Stimulated activated naive B cell treated with anti-CD40 and anti-IgM and Interleukin-4, amounts not matched to agents 10 μg/mL and 1 μg/mL and 100 μg/mL, for 72 hours (primary cell): ENCODE data around the gene CHID1.

Experiments
- ATAC-seq, 2 donors: fragments of 150-1000 bp; cut with Tn5 transposase; replicated peaks; 2 replicates each; pipeline ENCODE4 v1.10.0; 2021; ENCODE audit warnings: moderate library complexity in 1 of 2
- DNase-seq: peaks from one replicate; pipeline ENCODE4 v3.0.0; 2021
- H3K27ac Mint-ChIP-seq: one replicate; pipeline ENCODE4 v1.8.0; 2022; ENCODE audit warnings: mild to moderate bottlenecking, mixed read lengths
- H3K27me3 Mint-ChIP-seq, 2 donors: one replicate each; pipeline ENCODE4 v1.8.0; 2022; ENCODE audit warnings: mixed read lengths in 2 of 2
- H3K36me3 Mint-ChIP-seq, 2 donors: one replicate each; pipeline ENCODE4 v1.8.0; 2022; ENCODE audit warnings: mixed read lengths in 2 of 2, mild to moderate bottlenecking in 1 of 2
- H3K4me1 Mint-ChIP-seq, 2 donors: one replicate each; pipeline ENCODE4 v1.8.0; 2022; ENCODE audit warnings: mixed read lengths in 2 of 2, mild to moderate bottlenecking in 1 of 2
- H3K4me3 Mint-ChIP-seq, 2 donors: one replicate each; pipeline ENCODE4 v1.8.0; 2022; ENCODE audit warnings: mild to moderate bottlenecking in 2 of 2, mixed read lengths in 2 of 2, moderate library complexity in 1 of 2
- H3K9me3 Mint-ChIP-seq, 2 donors: one replicate each; pipeline ENCODE4 v1.8.0; 2022; ENCODE audit warnings: mixed read lengths in 2 of 2, mild to moderate bottlenecking in 1 of 2

Gene CHID1

DNA sequence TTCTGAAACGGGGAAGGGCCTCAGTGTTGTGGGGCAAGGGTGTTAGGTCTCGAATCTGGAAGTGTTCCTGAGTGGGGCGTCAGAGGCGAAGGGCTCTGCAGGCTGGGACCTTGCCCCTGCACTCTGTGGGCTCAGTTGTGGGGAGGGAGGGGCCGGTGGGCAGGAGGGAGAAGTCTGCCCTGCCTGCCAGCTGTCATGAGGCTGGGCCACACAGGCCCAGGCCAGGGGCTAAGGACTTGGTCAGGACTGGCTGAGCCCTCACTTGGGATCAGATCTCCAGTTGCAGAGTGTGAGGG lies 82.8 kb downstream of the CHID1 start, which contains the start of gene CRACR2B:
Gene CRACR2B, plus strand, starts transcription at position 23 of the 296 bp plus-strand sequence. CDS start 689 bp downstream, outside the sequence.
- H3K36me3 Mint-ChIP-seq: peaks cover 9 to 15% of the 10 kb centered on the region in 2 donors
- no peak for ATAC-seq
- peaks cover 29 to 49% of the 10 kb centered on the region in 2 donors for H3K4me1 Mint-ChIP-seq
- peak within 1 kb of the TSS; percentile 73 to 80 for H3K4me3 Mint-ChIP-seq
- peaks cover 38 to 50% of the 10 kb centered on the region in 2 donors for H3K27me3 Mint-ChIP-seq
- H3K27ac Mint-ChIP-seq: peak within 1 kb of the TSS; percentile 75
- no peak for DNase-seq
- no peaks in the 10 kb centered on the region for H3K9me3 Mint-ChIP-seq

DNA sequence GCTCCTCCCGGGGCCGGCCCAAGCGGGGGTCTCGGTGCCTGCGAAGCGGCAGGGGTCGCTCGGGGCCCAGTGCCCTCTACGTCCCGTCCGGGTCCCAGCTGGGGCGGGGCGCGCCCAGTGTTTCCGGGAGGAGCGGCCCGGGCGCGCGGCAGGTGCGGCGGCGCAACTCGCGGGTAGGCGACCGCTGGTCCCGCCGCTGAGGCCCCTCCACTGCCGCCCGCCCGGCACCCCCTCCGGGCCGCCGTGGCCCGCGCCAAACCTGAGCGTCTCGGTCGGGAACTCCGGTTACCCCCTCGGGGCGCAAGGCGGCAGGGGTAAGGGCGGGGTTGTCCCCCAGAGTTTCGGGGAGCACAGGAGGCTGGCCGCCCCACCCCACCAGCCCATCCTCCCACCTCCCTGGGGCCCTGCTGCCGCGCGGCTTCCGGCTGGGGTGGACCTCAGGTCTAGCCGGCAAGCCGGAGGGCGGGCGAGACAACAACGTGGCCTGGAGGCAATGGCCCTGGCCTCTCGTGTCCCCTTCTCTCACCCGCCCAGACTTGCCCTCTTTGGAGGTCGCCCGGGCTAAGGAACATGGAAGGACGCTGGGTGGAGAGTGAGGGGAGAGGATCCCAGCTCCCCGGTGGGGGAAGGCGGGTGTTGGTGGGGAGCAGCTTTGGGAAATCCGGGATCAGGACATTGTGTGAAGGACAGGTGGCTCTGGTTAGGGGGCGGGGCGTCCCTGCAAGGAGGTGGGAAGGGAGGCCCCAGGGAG lies 83.3 kb downstream of the CHID1 start:
- Mint-ChIP-seq H3K36me3 (peaks cover 9 to 18% of the 10 kb centered on the region in 2 donors), H3K27me3 (peaks cover 38 to 48% of the 10 kb centered on the region in 2 donors), H3K4me3 (peak overlapping the region; percentile 73 to 80), H3K9me3 (no peaks in the 10 kb centered on the region), H3K27ac (peak overlapping the region; percentile 75), H3K4me1 (peaks cover 28 to 50% of the 10 kb centered on the region in 2 donors)
- no peak for DNase-seq
- peak; percentile 31 to 38 for ATAC-seq

GRCh38 chr11:826836-827145 lies 83.8 kb downstream of the CHID1 start:
- H3K27me3 Mint-ChIP-seq: peaks cover 37 to 42% of the 10 kb centered on the region in 2 donors
- peaks cover 9 to 20% of the 10 kb centered on the region in 2 donors for H3K36me3 Mint-ChIP-seq
- H3K27ac Mint-ChIP-seq: no peak overlapping the region
- ATAC-seq: peak; percentile 21 to 22
- no peaks in the 10 kb centered on the region for H3K9me3 Mint-ChIP-seq
- H3K4me1 Mint-ChIP-seq: peaks cover 24 to 50% of the 10 kb centered on the region in 2 donors
- no peak for DNase-seq
- H3K4me3 Mint-ChIP-seq: peak overlapping the region; percentile 62 to 73

GRCh38 chr11:826227-826621 lies 84.4 kb downstream of the CHID1 start:
- Mint-ChIP-seq H3K4me1 (peaks cover 23 to 48% of the 10 kb centered on the region in 2 donors), H3K9me3 (no peaks in the 10 kb centered on the region), H3K36me3 (peaks cover 9 to 20% of the 10 kb centered on the region in 2 donors), H3K4me3 (peak overlapping the region; percentile 62 to 73), H3K27me3 (peaks cover 31 to 37% of the 10 kb centered on the region in 2 donors), H3K27ac (no peak overlapping the region)
- ATAC-seq: no peak
- DNase-seq: no peak

- Mint-ChIP-seq H3K36me3 (peaks cover 12 to 20% of the 10 kb centered on the region in 2 donors), H3K4me3 (no peak overlapping the region), H3K27me3 (peaks cover 28 to 33% of the 10 kb centered on the region in 2 donors), H3K9me3 (no peaks in the 10 kb centered on the region), H3K4me1 (peaks cover 29 to 49% of the 10 kb centered on the region in 2 donors), H3K27ac (no peak overlapping the region)
- DNase-seq: no peak
- no peak for ATAC-seq
Observed at GRCh38 chr11:825366-826226, 85.0 kb downstream of the CHID1 start.

GRCh38 chr11:824942-825341 lies 85.7 kb downstream of the CHID1 start:
- H3K27me3 Mint-ChIP-seq: peaks cover 24 to 27% of the 10 kb centered on the region in 2 donors
- no peak for ATAC-seq
- no peak overlapping the region for H3K27ac Mint-ChIP-seq
- H3K4me3 Mint-ChIP-seq: no peak overlapping the region
- H3K4me1 Mint-ChIP-seq: peaks cover 33 to 50% of the 10 kb centered on the region in 2 donors
- peaks cover 12 to 20% of the 10 kb centered on the region in 2 donors for H3K36me3 Mint-ChIP-seq
- H3K9me3 Mint-ChIP-seq: no peaks in the 10 kb centered on the region
- no peak for DNase-seq

DNA sequence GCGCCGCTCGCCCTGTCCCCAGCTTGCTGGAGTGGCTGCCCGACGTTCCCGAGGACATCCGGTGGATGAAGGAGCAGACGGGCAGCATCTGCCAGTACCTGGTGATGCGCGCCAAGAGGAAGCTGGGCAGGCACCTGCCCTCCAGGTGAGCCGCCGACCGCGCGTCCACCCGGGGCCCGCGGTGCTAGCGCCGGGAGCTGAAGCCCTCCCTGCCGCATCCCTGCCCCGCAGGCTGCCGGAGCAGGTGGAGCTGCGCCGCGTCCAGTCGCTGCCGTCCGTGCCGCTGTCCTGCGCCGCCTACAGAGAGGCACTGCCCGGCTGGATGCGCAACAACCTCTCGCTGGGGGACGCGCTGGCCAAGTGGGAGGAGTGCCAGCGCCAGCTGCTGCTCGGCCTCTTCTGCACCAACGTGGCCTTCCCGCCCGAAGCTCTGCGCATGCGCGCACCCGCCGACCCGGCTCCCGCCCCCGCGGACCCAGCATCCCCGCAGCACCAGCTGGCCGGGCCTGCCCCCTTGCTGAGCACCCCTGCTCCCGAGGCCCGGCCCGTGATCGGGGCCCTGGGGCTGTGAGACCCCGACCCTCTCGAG lies 86.2 kb downstream of the CHID1 start:
- Mint-ChIP-seq H3K36me3 (peaks cover 12 to 20% of the 10 kb centered on the region in 2 donors), H3K9me3 (no peaks in the 10 kb centered on the region), H3K4me3 (no peak overlapping the region), H3K27me3 (peaks cover 19 to 21% of the 10 kb centered on the region in 2 donors), H3K4me1 (peaks cover 31 to 47% of the 10 kb centered on the region in 2 donors), H3K27ac (no peak overlapping the region)
- ATAC-seq (no peak), DNase-seq (no peak)

DNA sequence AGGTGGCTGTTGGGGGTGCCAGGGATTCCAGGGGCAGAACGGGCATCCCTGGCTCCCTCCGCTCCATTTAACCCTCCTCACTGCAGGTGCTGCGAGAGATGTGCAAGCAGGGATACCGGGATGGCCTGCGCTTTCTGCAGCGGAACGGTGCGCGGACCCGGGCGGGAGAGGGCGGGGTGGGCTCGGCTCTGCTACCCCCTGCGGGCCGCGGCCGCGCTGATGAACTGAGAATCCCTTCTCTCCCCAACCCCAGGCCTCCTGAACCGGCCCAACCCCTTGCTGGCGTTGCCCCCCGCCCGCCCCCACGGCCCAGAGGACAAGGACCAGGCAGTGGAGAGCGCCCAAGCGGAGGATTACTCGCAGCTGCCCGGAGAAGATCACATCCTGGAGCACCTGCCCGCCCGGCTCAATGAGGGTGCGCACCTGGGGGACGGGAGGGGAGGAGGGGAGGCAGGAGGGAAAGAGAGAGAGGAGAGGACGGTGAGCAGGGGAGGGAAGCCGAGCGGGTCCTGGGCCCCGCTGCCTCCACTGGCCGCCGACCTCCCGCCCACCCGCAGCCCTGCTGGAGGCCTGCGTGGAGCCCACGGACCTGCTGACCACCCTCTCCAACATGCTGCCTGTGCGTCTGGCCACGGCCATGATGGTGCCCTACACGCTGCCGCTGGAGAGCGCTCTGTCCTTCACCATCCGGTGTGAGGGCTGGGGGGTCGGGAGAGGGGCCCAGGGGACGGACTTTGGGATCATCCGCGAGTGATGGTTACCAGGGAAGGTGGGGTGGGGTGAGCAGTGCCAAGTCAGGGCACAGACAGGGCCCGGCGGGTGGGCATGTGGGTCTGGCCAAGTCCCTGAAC lies 86.9 kb downstream of the CHID1 start:
- no peak overlapping the region for H3K27ac Mint-ChIP-seq
- ATAC-seq (no peak), DNase-seq (no peak)
- peaks cover 24 to 41% of the 10 kb centered on the region in 2 donors for H3K4me1 Mint-ChIP-seq
- H3K9me3 Mint-ChIP-seq: no peaks in the 10 kb centered on the region
- H3K36me3 Mint-ChIP-seq: peaks cover 12 to 20% of the 10 kb centered on the region in 2 donors
- H3K27me3 Mint-ChIP-seq: peaks cover 12 to 14% of the 10 kb centered on the region in 2 donors
- no peak overlapping the region for H3K4me3 Mint-ChIP-seq

GRCh38 chr11:821512-822371 lies 88.9 kb downstream of the CHID1 start:
- DNase-seq (no peak), ATAC-seq (no peak)
- Mint-ChIP-seq H3K27ac (no peak overlapping the region), H3K36me3 (peaks cover 16 to 22% of the 10 kb centered on the region in 2 donors), H3K27me3 (no peaks in the 10 kb centered on the region), H3K4me1 (peaks cover 12 to 32% of the 10 kb centered on the region in 2 donors), H3K4me3 (no peak overlapping the region), H3K9me3 (no peaks in the 10 kb centered on the region)

DNA sequence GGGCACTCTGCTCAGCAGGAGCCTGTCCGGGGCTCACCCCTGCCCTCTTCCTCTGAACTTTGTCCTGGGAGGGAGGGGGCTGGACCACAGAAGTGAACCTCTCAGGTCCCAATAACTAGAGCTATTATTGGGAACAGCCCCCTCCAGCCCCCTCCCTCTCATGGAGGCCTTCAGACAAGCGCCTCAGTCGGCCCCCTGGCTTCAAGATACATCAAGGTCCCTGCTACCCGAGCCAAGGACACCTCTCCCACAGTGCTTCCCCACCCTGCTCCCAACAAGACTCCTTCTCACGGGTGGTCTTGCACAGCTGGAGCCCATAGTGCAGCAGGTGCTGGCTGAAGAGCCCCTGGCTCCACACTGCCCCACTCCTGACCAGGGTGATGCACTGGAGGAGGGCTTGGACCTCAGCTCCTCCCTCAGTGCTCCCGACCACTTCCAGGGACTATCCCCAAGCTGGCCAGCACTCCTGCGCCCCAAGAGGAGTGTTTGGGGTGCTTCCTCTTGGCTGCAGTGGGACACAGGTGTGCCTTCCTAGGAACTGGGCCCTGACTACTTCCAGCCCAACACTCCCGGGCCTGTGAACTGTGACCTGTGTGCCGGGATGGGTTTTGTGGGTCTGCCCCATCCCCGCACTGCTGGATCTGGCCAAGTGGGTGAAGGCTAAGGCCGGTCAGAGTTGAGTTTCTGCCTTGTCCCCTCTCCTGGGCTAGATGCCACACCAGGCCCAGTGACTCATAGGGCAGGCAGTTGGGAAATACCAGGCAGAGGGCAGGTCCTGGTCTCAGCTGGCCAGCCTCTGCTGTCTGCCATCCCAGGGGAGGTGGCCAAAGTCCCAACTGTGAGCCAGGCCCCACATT lies 89.7 kb downstream of the CHID1 start:
- Mint-ChIP-seq H3K4me3 (peak overlapping the region; percentile 85 to 87), H3K27ac (peak overlapping the region; percentile 65), H3K9me3 (no peaks in the 10 kb centered on the region), H3K4me1 (peaks cover 14 to 32% of the 10 kb centered on the region in 2 donors), H3K27me3 (no peaks in the 10 kb centered on the region), H3K36me3 (peaks cover 19 to 24% of the 10 kb centered on the region in 2 donors)
- ATAC-seq (no peak), DNase-seq (no peak)

DNA sequence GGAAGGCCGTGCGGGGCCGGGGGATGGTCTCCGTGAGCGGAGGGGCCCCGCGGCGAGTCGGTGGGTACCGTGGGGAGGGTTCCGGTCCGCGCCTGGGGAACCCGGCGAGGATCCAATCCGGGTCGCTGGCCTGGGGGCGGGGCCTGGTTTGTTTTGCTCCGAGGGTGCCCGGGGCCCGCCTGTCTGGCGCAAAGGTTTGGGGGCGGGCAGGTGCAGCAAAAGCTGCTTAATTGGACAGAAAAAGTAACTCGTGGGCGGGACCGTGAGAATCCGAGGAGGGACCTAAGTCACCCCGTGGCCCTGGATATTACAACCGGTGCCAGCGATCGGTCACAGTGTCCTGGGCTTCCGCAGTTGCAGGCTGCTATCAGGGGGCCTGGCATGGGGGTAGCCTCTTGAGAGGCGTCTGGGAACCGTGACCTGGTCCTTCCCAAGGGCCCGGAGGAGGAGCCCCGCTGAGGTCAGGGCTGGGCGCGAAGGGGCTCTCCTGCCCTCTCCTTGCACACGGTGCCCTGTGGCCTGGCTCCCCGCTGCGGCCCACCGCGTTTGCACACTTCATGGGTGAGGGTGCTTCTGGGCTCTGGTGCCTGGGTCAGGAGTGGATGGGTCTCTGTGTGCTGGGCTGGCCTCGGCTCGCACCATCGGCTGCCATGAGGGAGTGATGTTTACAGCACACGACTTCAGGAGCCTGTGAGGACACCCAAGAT lies 90.5 kb downstream of the CHID1 start:
- Mint-ChIP-seq H3K4me3 (peak overlapping the region; percentile 85 to 87), H3K27ac (peak overlapping the region; percentile 94), H3K9me3 (no peaks in the 10 kb centered on the region), H3K4me1 (peaks cover 14 to 32% of the 10 kb centered on the region in 2 donors), H3K36me3 (peaks cover 16 to 18% of the 10 kb centered on the region in 2 donors), H3K27me3 (no peaks in the 10 kb centered on the region)
- peak; percentile 77 to 82 for ATAC-seq
- DNase-seq: peak; percentile 88
